ENCODE data around the gene ZNF853.

DNA sequence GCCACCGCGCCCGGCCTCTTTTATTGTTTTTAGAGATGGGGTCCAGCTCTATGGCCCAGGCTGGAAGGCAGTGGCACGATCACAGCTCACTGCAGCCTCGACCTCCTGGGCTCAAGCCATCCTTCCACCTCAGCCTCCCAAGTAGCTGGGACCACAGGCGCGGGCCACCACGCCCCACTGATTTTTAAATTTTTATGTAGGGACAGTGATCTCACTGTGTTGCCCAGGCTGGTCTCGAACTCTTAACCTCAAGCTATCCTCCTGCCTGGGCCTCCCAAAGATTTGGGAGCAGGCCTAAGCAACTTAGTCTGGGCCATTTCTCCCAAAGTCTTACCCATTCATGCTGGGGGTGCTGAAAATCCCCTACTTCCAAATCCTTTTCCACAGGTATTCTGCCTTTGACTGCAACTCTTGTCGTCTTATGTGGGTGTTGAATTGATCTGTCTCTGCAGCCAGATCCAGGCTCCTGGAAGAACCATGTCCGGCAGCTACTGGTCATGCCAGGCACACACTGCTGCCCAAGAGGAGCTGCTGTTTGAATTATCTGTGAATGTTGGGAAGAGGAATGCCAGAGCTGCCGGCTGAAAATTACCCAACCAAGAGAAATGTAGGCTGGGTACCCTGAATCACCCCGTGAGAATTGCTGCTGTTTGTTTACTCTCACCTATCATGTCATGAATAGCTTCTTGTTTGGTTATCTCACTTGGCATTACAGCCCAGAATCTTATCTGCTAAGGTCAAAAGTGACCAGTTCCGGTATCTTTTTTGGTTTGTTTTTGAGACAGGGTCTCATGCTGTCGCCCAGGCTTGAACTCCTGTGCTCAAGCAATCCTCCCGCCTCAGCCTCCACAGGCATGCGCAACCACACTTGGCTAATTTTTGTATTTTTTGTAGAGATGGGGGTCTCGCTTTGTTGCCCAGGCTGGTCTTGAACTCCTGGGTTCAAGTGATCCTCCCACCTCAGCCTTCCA, 37.0 kb upstream of the ZNF853 start:
- TF ChIP-seq CTCF (IDR thresholded peaks at IDR 0.05) (no peak), EZH2 (IDR thresholded peaks at IDR 0.05; ENCODE audit: borderline replicate concordance, insufficient read depth, low read depth, low read length, poor library complexity, severe bottlenecking) (no peak)

All from B cell (primary cell).